Limb (tissue), 2 donors: ENCODE measurements around the gene NOX3.
"Not testable (repeated sequence)": the region's sequence is repeated elsewhere in the genome, so short reads cannot be mapped to it uniquely, and the experiment has no call there.

Experiments used
- DNase-seq, 2 donors: peaks; one replicate each; pipeline ENCODE4 v3.0.0-alpha.2; 2016; ENCODE audit errors: extremely low spot score in 2 of 2

Gene NOX3

GRCh38 chr6:155470979-155471616, 15.5 kb upstream of the NOX3 start:
- not testable (repeated sequence) for DNase-seq

DNA sequence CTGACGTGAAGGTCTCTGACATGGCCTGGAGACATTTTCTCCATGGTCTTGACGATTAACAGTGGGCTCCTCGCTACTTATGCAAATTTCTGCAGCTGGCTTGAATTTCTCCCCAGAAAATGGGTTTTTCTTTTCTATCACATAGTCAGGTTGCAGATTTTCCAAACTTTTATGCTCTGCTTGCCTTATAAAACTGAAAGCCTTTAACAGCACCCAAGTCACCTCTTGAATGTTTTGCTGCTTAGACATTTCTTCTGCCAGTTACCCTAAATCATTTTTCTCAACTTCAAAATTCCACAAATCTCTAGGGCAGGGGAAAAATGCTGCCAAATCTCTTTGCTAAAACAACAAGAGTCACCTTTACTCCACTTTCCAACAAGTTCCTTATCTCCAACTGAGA, 12.9 kb upstream of the NOX3 start:
- DNase-seq, result not testable (repeated sequence)

DNA sequence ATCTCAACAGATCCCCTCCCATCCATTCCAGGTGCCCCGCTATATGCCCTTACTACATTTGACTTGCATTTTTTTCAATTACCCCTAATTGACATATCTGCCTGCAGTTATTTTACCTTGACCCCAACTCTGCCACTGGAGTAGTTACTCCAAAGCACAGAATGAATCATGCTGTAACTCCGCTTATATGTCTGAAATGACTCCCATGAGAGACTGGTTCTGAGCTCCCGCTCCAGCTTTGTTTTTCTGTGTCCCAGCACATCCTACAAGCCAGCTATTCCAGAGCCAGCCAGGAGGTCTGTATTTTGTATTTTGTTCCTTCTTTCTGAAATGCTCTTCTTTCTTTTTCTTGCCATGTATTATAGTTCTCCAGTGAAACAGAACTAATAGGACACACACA, 10.9 kb upstream of the NOX3 start:
- DNase-seq, result no peak

DNA sequence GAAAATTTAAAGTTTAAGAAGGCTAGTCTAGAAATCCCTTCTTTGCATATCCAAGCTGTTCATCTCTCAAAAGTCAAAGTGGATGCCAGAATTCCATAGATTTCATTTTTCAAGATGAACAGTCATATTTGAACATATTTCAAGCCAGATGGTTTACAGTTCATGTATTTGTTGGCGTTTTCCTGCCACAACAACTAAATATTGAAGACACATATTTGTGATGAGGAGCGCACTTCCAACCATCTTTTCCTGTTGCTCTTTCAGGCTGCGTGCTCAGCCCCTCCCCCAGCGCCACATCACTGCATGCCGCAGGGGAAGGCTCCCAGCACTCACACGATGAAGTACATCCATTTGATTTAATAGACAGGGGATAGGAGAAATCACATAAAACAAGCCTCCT, 5.9 kb upstream of the NOX3 start:
- no peak for DNase-seq

GRCh38 chr6:155454471-155454870, 1.2 kb downstream of the NOX3 start:
- no peak for DNase-seq

- DNase-seq, result no peak
These were observed 1.6 kb downstream of the NOX3 start for GRCh38 chr6:155454008-155454407.

- DNase-seq, result no peak
These were observed 3.1 kb downstream of the NOX3 start for GRCh38 chr6:155452576-155452975.

DNA sequence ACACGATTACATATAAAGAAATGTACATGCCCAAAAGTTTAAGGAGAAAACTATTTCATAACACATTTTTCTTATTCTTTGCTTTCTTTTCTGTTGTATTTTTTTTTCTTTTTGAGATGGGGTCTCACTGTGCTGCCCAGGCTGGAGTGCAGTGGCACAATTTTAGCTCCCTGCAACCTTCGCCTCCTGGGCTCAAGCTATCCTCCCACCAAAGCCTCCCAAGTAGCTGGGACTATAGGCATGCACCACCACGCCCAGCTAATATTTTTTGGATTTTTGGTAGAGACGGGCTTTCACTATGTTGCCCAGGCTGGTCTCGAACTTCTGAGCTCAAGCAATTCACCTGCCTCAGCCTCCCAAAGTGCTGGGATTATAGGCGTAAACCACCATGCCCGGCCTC, 4.1 kb downstream of the NOX3 start:
- not testable (repeated sequence) for DNase-seq

GRCh38 chr6:155450240-155450581, 5.4 kb downstream of the NOX3 start:
- DNase-seq, result no peak

GRCh38 chr6:155449450-155450239, 6.0 kb downstream of the NOX3 start:
- no peak for DNase-seq

GRCh38 chr6:155448668-155449449, 6.8 kb downstream of the NOX3 start:
- no peak for DNase-seq

GRCh38 chr6:155447949-155448348, 7.7 kb downstream of the NOX3 start:
- no peak for DNase-seq

DNA sequence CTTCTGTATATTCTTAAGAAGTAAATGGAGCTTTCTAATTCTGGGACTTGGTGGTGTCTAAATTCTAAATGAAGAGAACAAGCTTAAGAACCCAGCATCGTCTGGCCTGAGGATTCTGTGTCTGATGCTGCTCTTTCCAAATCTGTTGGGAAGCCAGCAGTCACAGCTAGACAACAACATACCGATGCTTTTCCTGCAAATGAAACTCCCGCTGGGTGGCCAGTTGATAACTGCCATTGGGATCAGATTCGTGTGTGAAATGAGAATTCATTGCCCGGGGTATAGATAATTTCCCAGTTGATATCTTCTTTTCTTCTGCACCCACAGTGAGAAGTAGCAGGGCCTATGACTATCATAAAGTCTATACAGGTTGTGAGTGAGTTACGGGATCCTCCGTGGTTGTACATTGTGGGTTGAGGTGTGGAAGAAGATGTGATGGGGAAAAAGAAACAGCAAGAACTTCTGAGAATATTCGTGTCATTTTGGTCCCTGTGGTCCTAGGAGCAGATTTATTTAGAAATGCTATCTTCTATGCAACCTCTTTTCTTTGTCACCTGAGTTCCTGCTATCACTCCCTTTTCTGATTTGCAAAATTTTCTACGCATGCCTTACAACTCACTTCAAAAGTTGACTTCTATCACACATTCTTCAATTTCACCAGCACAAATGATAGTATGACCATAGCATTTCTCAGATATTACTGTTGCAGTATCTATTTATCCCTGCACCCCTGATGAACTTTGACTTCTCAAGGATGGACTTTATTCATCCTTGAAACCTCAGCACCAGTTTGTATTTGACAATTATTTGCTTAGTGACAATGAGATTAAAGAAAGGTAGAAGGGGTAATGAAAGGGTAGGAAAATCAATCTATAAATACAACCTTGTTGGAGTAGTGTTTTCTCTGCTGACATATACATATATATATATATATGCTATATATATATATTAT, 10.4 kb downstream of the NOX3 start:
- no peak for DNase-seq

DNA sequence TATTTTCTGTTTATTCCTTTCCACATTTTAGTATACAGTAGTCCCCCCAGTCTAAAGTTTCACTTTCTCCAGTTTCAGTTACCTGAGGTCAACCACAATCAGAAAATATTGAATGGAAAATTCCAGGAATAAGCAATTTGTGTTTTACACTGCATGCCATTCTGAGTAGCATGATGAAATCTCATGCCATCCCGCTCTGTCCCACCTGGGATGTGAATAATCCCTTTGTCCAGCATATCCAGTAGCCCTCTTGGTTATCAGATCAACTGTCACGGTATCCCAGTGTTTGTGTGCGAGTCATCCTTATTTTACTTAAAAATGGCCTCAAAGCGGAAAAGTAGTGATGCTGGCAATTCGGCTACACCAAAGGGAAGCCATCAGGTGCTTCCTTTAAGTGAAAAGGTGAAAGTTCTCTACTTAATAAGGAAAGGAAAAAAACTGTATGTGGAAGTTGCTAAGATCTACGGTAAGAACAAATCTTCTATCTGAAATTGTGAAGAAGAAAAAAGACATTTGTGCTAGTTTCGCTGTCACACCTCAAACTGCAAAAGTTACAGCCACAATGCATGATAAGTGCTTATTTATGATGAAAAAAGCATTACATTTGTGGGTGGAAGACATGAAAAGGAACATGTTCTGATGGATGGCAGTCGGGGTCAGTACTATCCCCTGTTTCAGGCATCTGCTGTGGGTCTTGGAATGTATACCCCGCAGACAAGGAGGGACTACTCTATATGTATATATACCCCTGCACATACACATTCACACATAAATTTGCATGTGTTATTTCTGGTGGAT, 11.3 kb downstream of the NOX3 start:
- DNase-seq, result no peak

- DNase-seq, result no peak
These were observed 12.5 kb downstream of the NOX3 start for GRCh38 chr6:155443168-155443567.

GRCh38 chr6:155442562-155442961, 13.1 kb downstream of the NOX3 start:
- no peak for DNase-seq

GRCh38 chr6:155441112-155441465, 14.6 kb downstream of the NOX3 start:
- DNase-seq, result no peak

GRCh38 chr6:155440398-155441111, 15.1 kb downstream of the NOX3 start:
- DNase-seq, result no peak

- DNase-seq, result no peak
These were observed 16.3 kb downstream of the NOX3 start for GRCh38 chr6:155439376-155439775.
